SK-N-SH (cell line): ENCODE measurements around the gene RAB3B. TPM values are rescaled to one million over a fixed set of nuclear protein-coding genes. Genes with fewer than 3 reads are reported as not detected.

Experiments
- CTCF ChIA-PET: fragments of 300-600, 350-600 bp; formaldehyde crosslinking; extraction: SDS; loops from one replicate; lab custom pipeline; 2021; lab: Yijun Ruan, JAX
- POLR2A ChIA-PET: fragments of 350-600 bp; sonication (Branson Sonifier 250); formaldehyde crosslinking; extraction: SDS; loops from one replicate; lab custom pipeline; 2020; ENCODE audit warnings: antibody characterized with exemption, inconsistent platforms; lab: Yijun Ruan, JAX
- DNase-seq: peaks from one replicate; pipeline ENCODE4 v3.0.0; 2012
- H2AFZ ChIP-seq: fragments of 200-600 bp; sonication (generic); 2 replicates; pipeline ENCODE4 v1.8.1; 2016; ENCODE audit warnings: antibody characterized with exemption, mild to moderate bottlenecking, low read depth
- H3F3A ChIP-seq: fragments of 200-600 bp; sonication (generic); replicated peaks from 2 replicates; pipeline ENCODE3; 2016; ENCODE audit warnings: antibody characterized with exemption, mild to moderate bottlenecking; ENCODE audit not compliant: insufficient read depth
- H3K27ac ChIP-seq, 2 experiments: fragments of 200-500 bp in 1 of 2; fragments of 200-600 bp in 1 of 2; sonication (Bioruptor generic) in 1 of 2; sonication (generic), shearing (Covaris generic) in 1 of 2; 2 replicates each; pipeline versions ENCODE4 v1.5.1 to v1.6.1; 2014 to 2016; ENCODE audit warnings: low read depth in 2 of 2, inconsistent platforms in 1 of 2, low read length in 1 of 2, mild to moderate bottlenecking in 1 of 2, mixed read lengths in 1 of 2
- H3K27me3 ChIP-seq: fragments of 200-600 bp; sonication (generic), shearing (Covaris generic); 2 replicates; pipeline ENCODE4 v1.6.1; 2016; ENCODE audit warnings: mixed run types; ENCODE audit not compliant: insufficient read depth
- H3K36me3 ChIP-seq, 2 experiments: fragments of 200-500 bp in 1 of 2; fragments of 200-600 bp in 1 of 2; sonication (Bioruptor generic) in 1 of 2; sonication (generic) in 1 of 2; replicated peaks in 1 of 2; 2 replicates each; pipeline versions ENCODE3 to v1.5.1; 2014 to 2016; ENCODE audit warnings: low read length in 1 of 2, mild to moderate bottlenecking in 1 of 2; ENCODE audit not compliant: insufficient read depth in 2 of 2, control insufficient read depth in 1 of 2
- H3K4me1 ChIP-seq, 2 experiments: fragments of 200-500 bp in 1 of 2; fragments of 200-600 bp in 1 of 2; sonication (Bioruptor generic) in 1 of 2; sonication (generic), shearing (Covaris generic) in 1 of 2; 2 replicates each; pipeline versions ENCODE4 v1.5.1 to v1.6.1; 2014 to 2016; ENCODE audit warnings: low read depth in 1 of 2, low read length in 1 of 2, mixed run types in 1 of 2; ENCODE audit not compliant: insufficient read depth in 2 of 2, control insufficient read depth in 1 of 2
- H3K4me2 ChIP-seq: fragments of 200-600 bp; sonication (generic), shearing (Covaris generic); 2 replicates; pipeline ENCODE4 v1.6.1; 2017; ENCODE audit warnings: mixed run types
- H3K4me3 ChIP-seq, 2 experiments: fragments of 200-500 bp in 1 of 2; fragments of 200-600 bp in 1 of 2; sonication (Bioruptor generic) in 1 of 2; sonication (generic), shearing (Covaris generic) in 1 of 2; 2 replicates each; pipeline versions ENCODE4 v1.5.1 to v1.8.1; 2014 to 2016; ENCODE audit warnings: low read depth in 2 of 2, inconsistent platforms in 1 of 2, low read length in 1 of 2, mild to moderate bottlenecking in 1 of 2, mixed read lengths in 1 of 2, moderate library complexity in 1 of 2
- H3K79me2 ChIP-seq: fragments of 200-600 bp; sonication (generic); 2 replicates; pipeline ENCODE4 v1.8.1; 2017; ENCODE audit warnings: mild to moderate bottlenecking; ENCODE audit not compliant: insufficient read depth
- H3K9ac ChIP-seq: fragments of 200-600 bp; sonication (generic); 2 replicates; pipeline ENCODE4 v1.6.1; 2017; ENCODE audit warnings: mixed run types
- H3K9me2 ChIP-seq: fragments of 200-600 bp; sonication (generic); 2 replicates; pipeline ENCODE4 v1.6.1; 2017; ENCODE audit warnings: mixed run types
- H3K9me3 ChIP-seq: fragments of 200-600 bp; sonication (generic); 2 replicates; pipeline ENCODE4 v1.6.1; 2017; ENCODE audit warnings: mixed run types, mild to moderate bottlenecking, moderate library complexity
- H4K20me1 ChIP-seq: fragments of 200-600 bp; sonication (generic); 2 replicates; pipeline ENCODE4 v1.6.1; 2017; ENCODE audit warnings: mild to moderate bottlenecking, mixed run types; ENCODE audit not compliant: insufficient read depth
- EZH2phosphoT487 ChIP-seq: fragments of 200-600 bp; sonication (generic); IDR thresholded peaks from 2 replicates; pipeline ENCODE4 v1.6.1; 2017; ENCODE audit warnings: low read depth, mixed run types, mild to moderate bottlenecking, antibody characterized with exemption, moderate library complexity, borderline replicate concordance
- FOSL2 ChIP-seq: IDR thresholded peaks from 2 replicates; pipeline ENCODE4 v1.4.0; 2012; ENCODE audit warnings: low read depth, mild to moderate bottlenecking, moderate library complexity, borderline replicate concordance
- FOXJ3 ChIP-seq: sonication (generic); formaldehyde crosslinking; IDR thresholded peaks from 2 replicates; pipeline ENCODE4 v1.5.1; 2020; ENCODE audit warnings: mild to moderate bottlenecking, missing genetic modification reagents
- FOXM1 ChIP-seq: IDR thresholded peaks from 2 replicates; pipeline ENCODE4 v1.4.0; 2012; ENCODE audit warnings: low read depth, mild to moderate bottlenecking
- GABPA ChIP-seq: IDR thresholded peaks from 2 replicates; pipeline ENCODE4 v1.4.0; 2012; ENCODE audit warnings: low read depth, mild to moderate bottlenecking
- GATA2 ChIP-seq: sonication (generic); formaldehyde crosslinking; IDR thresholded peaks from 2 replicates; pipeline ENCODE4 v1.5.0; 2020; ENCODE audit warnings: mild to moderate bottlenecking, missing genetic modification reagents
- JUND ChIP-seq: IDR thresholded peaks from 2 replicates; pipeline ENCODE4 v1.4.0; 2012
- MEF2A ChIP-seq: IDR thresholded peaks from 2 replicates; pipeline ENCODE4 v1.4.0; 2012; ENCODE audit warnings: low read depth, borderline replicate concordance
- MXI1 ChIP-seq: IDR thresholded peaks from 2 replicates; pipeline ENCODE4 v1.6.1; 2012; ENCODE audit warnings: mild to moderate bottlenecking, low read depth, low read length, improper control_type of control experiment
- NFIC ChIP-seq: IDR thresholded peaks from 2 replicates; pipeline ENCODE4 v1.4.0; 2012; ENCODE audit warnings: borderline replicate concordance
- RFX5 ChIP-seq: IDR thresholded peaks from 2 replicates; pipeline ENCODE4 v1.6.1; 2012; ENCODE audit warnings: mild to moderate bottlenecking, improper control_type of control experiment, low read length
- RXRA ChIP-seq: IDR thresholded peaks from 2 replicates; pipeline ENCODE4 v1.4.0; 2012; ENCODE audit warnings: low read depth, mild to moderate bottlenecking, borderline replicate concordance
- TCF12 ChIP-seq: IDR thresholded peaks from 2 replicates; pipeline ENCODE4 v1.4.0; 2012
- TEAD4 ChIP-seq: IDR thresholded peaks from 2 replicates; pipeline ENCODE4 v1.4.0; 2012; ENCODE audit warnings: mild to moderate bottlenecking, borderline replicate concordance; ENCODE audit not compliant: insufficient read depth
- YY1 ChIP-seq: IDR thresholded peaks from 2 replicates; pipeline ENCODE4 v1.4.0; 2012; ENCODE audit warnings: low read depth, mild to moderate bottlenecking
- WGBS: methylation state at CpG from one replicate; pipeline ENCODE4 v1.1.6; 2017; ENCODE audit warnings: low lambda C conversion rate; 5-methylcytosine and 5-hydroxymethylcytosine counted together
- polyA plus RNA-seq, 3 experiments: library from polyadenylated mRNA; depleted of rRNA; stranded (reverse); fragments of >200 nt; gene quantifications; 2 replicates each; pipeline ENCODE4 v1.2.3, GENCODE V29; 2012
- TF ChIP-seq, protein P1 (sequence below): IDR thresholded peaks from 2 replicates; pipeline ENCODE4; 2012
- TF ChIP-seq, protein P2 (sequence below): fragments of 200-600 bp; sonication (generic); IDR thresholded peaks from 2 replicates; pipeline ENCODE4 v1.6.1; 2017; ENCODE audit warnings: antibody characterized with exemption, mild to moderate bottlenecking, moderate library complexity
- TF ChIP-seq, protein P3 (sequence below): fragments of 150-350 bp; IDR thresholded peaks from 2 replicates; pipeline ENCODE4 v1.6.1; 2017; ENCODE audit warnings: antibody characterized with exemption, low read length, low read depth, borderline replicate concordance
- TF ChIP-seq, protein P4 (sequence below): IDR thresholded peaks from 2 replicates; pipeline ENCODE4 v1.4.0; 2012; ENCODE audit warnings: low read depth, borderline replicate concordance

The RAB3B gene
- polyA plus RNA-seq, 1 of the 3 experiments (the other 2 are of a cell fraction) = 10.2 TPM

DNA sequence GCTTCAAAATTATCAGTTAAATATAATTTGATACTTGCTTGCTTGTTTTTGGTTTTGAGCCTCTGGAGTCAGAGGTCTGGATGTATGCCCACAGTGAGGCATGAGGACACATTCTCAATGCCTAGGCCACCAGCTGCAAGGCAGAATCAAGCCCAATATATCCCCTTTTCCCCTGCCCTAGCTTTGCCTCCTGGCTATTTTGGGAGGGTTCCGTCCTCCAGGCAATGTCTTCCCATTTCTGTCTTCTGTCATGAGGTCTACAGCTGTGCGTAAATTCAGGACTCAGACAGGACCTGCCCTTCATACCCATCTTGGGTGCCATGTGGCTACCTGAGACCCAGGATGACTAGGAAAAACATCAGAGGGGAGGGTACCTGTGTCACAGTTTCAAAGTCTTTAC, 131.2 kb downstream of the RAB3B start:
- Histone ChIP-seq H3K79me2 (peaks cover 100% of the 10 kb centered on the region), H3K9me3 (no peaks in the 10 kb centered on the region), H3K9ac (no peak overlapping the region), H3K4me1 (peaks cover 0 to 3% of the 10 kb centered on the region in 2 experiments; a peak in 2 of 4 replicates), H3F3A (peaks cover 3% of the 10 kb centered on the region), H3K4me3 (no peak overlapping the region), H3K9me2 (no peaks in the 10 kb centered on the region), H3K27me3 (no peaks in the 10 kb centered on the region), H3K36me3 (peaks cover 9 to 18% of the 10 kb centered on the region in 2 experiments), H2AFZ (no peak overlapping the region), H3K4me2 (no peak overlapping the region), H3K27ac (no peak overlapping the region), H4K20me1 (peaks cover 20% of the 10 kb centered on the region)
- no peak for DNase-seq
- TF ChIP-seq FOXM1 (no peak), EZH2phosphoT487 (no peak), YY1 (no peak), TEAD4 (no peak), MXI1 (no peak), NFIC (no peak), RFX5 (no peak), GABPA (no peak), FOXJ3 (CRISPR knock-in tag) (no peak), FOSL2 (no peak), GATA2 (CRISPR knock-in tag) (no peak), TCF12 (no peak), MEF2A (no peak), JUND (no peak), RXRA (no peak)
- TF ChIP-seq, protein P1, sequence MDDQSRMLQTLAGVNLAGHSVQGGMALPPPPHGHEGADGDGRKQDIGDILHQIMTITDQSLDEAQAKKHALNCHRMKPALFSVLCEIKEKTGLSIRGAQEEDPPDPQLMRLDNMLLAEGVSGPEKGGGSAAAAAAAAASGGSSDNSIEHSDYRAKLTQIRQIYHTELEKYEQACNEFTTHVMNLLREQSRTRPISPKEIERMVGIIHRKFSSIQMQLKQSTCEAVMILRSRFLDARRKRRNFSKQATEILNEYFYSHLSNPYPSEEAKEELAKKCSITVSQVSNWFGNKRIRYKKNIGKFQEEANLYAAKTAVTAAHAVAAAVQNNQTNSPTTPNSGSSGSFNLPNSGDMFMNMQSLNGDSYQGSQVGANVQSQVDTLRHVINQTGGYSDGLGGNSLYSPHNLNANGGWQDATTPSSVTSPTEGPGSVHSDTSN = no peak
- TF ChIP-seq, protein P2, sequence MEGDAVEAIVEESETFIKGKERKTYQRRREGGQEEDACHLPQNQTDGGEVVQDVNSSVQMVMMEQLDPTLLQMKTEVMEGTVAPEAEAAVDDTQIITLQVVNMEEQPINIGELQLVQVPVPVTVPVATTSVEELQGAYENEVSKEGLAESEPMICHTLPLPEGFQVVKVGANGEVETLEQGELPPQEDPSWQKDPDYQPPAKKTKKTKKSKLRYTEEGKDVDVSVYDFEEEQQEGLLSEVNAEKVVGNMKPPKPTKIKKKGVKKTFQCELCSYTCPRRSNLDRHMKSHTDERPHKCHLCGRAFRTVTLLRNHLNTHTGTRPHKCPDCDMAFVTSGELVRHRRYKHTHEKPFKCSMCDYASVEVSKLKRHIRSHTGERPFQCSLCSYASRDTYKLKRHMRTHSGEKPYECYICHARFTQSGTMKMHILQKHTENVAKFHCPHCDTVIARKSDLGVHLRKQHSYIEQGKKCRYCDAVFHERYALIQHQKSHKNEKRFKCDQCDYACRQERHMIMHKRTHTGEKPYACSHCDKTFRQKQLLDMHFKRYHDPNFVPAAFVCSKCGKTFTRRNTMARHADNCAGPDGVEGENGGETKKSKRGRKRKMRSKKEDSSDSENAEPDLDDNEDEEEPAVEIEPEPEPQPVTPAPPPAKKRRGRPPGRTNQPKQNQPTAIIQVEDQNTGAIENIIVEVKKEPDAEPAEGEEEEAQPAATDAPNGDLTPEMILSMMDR = no peak
- TF ChIP-seq, protein P3, sequence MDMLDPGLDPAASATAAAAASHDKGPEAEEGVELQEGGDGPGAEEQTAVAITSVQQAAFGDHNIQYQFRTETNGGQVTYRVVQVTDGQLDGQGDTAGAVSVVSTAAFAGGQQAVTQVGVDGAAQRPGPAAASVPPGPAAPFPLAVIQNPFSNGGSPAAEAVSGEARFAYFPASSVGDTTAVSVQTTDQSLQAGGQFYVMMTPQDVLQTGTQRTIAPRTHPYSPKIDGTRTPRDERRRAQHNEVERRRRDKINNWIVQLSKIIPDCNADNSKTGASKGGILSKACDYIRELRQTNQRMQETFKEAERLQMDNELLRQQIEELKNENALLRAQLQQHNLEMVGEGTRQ = no peak
- TF ChIP-seq, protein P4, sequence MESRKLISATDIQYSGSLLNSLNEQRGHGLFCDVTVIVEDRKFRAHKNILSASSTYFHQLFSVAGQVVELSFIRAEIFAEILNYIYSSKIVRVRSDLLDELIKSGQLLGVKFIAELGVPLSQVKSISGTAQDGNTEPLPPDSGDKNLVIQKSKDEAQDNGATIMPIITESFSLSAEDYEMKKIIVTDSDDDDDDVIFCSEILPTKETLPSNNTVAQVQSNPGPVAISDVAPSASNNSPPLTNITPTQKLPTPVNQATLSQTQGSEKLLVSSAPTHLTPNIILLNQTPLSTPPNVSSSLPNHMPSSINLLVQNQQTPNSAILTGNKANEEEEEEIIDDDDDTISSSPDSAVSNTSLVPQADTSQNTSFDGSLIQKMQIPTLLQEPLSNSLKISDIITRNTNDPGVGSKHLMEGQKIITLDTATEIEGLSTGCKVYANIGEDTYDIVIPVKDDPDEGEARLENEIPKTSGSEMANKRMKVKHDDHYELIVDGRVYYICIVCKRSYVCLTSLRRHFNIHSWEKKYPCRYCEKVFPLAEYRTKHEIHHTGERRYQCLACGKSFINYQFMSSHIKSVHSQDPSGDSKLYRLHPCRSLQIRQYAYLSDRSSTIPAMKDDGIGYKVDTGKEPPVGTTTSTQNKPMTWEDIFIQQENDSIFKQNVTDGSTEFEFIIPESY = no peak
- POLR2A ChIA-PET = no interaction called here
- CTCF ChIA-PET = interaction anchor here (0.8 to 1.4 kb wide), 3 partner anchors 13 to 103 kb away, joined by 3 read pairs; no protein-coding TSS in a partner anchor
- 94% methylated on average over 2 of the region's 2 CpGs for WGBS
